ENCODE measurements around the gene NRXN2.

GRCh38 chr11:64715756-64716472 is 7.1 kb downstream of the NRXN2 start:
- TF ChIP-seq CTCF (IDR thresholded peaks at IDR 0.05 in 2 of 3, conservative IDR thresholded peaks at IDR 0.05 in 1 of 3; ENCODE audit: control insufficient read depth in 2 of 3, extremely low read depth in 1 of 3, insufficient read depth in 1 of 3, low read depth in 3 of 3, low read length in 3 of 3), result no peak
- TF ChIP-seq EZH2 (IDR thresholded peaks at IDR 0.05; ENCODE audit: borderline replicate concordance, control insufficient read depth, low read depth, low read length), result no peak
